UCSD-AML1 (cell line): ENCODE data around the gene METRNL.
"Not testable (repeated sequence)": the region's sequence is repeated elsewhere in the genome, so short reads cannot be mapped to it uniquely, and the experiment has no call there.

Experiments
- DNase-seq: peaks from one replicate; lab custom pipeline; 2025; ENCODE audit not compliant: unreplicated experiment; lab: John Stamatoyannopoulos, UW

METRNL gene

GRCh38 chr17:83065660-83066542 lies 13.5 kb upstream of the METRNL start:
- DNase-seq = no peak

- DNase-seq = not testable (repeated sequence)
Observed at GRCh38 chr17:83066543-83066890, 12.9 kb upstream of the METRNL start.

- no peak for DNase-seq
Observed at GRCh38 chr17:83067071-83067717, 12.2 kb upstream of the METRNL start.

DNA sequence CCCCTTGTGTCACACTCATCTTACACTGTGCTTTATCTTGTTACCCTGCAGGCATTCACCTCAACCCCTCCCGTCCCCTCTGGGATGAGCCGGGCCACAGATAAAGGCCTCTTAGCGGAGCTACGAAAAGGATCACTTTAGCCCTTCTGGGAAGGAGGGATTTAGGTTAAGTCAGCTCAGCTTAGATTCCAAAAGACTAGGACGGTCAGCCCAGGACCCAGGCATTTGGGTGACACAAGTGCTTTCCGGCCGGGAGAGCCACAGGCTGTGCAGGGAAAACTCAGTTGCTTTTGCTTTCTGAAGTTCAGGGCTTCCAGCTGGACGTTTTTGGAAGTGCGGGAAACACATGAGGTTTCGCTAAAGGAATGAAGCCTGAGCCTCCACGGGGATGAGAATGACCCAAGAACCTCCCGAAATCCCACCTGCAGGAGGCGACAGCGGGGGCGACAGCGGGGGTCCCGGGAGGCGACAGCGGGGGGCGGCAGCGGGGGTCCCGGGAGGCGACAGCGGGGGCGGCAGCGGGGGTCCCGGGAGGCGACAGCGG lies 11.6 kb upstream of the METRNL start:
- DNase-seq = no peak

DNA sequence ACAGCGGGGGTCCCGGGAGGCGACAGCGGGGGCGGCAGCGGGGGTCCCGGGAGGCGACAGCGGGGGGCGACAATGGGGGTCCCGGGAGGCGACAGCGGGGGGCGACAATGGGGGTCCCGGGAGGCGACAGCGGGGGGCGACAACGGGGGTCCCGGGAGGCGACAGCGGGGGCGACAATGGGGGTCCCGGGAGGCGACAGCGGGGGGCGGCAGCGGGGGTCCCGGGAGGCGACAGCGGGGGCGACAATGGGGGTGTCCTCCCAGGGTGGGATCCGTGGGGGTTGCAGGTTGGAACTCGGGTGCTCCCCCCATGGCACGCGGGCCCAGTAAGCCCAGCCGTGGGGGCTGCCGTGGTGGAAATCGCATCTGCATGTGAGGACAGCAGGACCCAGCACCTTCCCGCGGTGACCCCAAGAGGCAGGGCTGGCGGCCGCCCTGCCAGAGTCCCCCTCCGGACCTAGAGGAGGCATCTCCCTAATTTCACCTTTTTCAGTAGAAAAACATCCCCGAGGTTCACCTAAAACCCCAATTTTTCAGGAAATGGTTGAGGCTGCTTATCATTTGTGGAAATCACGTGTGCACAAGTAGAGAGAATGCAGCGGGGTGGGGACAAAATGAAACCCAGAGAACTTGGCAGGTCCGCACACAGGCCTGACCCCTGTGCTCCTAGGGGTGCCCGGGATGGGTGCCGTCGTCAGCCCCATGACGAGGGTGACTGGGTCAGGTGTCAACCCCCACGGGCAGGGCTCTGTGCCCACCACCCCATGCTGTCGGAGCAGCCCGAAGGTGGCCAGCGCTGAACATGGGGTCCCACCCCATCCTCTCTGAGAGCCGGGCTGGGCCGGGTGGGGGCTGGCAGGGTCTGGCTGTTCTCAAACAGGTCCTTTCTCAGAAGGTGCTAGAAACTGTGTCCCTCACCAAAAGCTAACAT lies 10.5 kb upstream of the METRNL start:
- DNase-seq = no peak

GRCh38 chr17:83069571-83069906 lies 9.9 kb upstream of the METRNL start:
- DNase-seq = no peak

DNA sequence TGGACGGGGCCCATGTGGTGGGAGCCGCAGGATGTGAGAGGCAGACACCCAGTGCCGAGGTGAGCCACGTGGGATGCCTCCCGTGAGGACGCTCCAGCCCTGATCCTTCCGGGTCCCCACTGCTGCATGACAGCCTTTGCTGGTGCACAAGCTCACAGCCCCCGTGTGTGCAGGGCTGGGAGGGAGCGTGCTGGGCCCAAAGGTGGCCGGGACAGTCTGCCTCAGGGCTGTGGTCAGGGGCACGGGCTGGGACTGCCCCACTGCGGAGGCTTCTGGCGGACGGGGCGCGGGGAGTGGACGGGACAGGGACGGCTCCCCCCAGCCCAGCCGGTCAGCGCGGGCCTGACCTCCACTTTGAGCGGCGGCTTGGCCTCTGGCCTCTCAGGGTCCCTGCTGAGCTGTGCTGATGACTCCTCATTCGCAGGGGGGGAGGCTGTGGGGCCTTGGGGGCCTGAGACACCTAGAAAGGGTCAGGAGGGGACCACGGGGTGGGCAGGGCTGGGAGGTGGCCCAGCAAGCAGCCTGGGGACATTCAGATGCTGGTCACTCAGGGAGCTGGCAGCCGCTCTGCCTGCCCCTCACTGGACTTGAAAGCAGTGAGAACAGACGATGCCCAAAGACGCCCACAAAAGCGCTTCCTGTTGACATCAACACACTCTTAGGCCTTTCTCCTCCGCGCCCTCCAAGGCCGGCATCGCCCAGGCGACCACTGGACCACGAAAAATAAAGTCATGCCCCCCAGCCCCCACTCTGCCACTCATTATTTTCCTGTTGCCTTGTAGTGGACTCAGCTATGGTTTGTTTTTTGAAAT lies 9.3 kb upstream of the METRNL start:
- DNase-seq = no peak

GRCh38 chr17:83070800-83071341 lies 8.5 kb upstream of the METRNL start:
- no peak for DNase-seq

DNA sequence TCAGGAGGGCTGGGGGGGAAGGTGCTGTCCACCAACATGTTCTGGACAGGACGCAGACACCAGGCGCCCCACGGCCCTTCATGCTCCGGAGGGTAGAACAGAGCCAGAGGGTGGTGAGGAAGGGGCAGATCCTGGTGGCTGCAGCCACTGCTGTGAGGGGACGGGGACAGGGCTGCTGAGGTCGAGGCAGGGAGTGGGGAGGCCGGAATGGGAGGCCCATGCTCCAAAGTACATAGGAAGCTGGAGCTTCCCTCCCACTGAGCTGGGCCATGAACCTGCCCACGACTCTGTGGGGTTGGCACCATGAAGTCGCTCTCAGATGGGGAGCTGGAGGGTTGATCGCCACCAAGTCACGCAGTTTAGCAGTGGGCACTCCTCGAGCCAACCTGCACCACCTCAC lies 8.0 kb upstream of the METRNL start:
- no peak for DNase-seq

GRCh38 chr17:83071966-83072562 lies 7.3 kb upstream of the METRNL start:
- no peak for DNase-seq

DNA sequence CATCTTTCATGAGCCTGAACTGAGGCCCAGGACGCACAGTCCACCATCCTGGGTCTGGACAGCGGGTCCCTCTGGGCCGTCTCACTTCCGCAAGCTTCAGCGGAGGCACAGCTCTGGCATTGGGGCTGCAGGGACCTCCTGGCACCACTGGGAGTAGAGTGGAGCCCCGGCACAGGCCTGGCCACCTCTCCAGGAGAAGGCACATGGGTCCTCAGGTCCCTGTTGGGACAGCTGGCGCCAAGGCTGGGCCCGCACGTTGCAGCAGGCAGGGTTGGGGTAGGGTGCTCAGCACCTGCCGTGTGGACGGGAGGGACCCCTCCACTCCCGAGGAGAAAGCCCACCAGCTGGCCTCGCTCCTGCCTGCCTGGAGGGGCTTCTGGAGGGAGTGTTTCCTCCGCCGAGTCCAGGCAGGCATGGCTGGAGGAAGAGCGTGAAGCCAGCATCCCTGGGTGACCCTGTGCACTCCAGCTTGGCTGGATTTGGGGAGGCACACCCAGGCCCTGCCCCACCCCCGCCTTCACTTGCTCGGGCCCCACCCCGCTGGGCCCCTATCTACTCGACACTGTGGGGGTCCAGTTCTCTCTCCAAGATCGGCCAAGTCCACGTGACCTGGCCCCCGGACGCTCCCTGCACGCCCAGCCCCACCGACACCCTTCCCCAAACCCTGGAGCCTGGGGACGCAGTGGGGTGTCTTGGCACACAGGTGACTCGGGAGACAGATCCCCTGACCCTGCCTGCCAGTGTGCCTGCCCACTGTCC lies 6.6 kb upstream of the METRNL start:
- DNase-seq = no peak

GRCh38 chr17:83073389-83074063 lies 5.9 kb upstream of the METRNL start:
- DNase-seq = no peak

- DNase-seq = no peak
Observed at GRCh38 chr17:83074486-83075223, 4.8 kb upstream of the METRNL start.

DNA sequence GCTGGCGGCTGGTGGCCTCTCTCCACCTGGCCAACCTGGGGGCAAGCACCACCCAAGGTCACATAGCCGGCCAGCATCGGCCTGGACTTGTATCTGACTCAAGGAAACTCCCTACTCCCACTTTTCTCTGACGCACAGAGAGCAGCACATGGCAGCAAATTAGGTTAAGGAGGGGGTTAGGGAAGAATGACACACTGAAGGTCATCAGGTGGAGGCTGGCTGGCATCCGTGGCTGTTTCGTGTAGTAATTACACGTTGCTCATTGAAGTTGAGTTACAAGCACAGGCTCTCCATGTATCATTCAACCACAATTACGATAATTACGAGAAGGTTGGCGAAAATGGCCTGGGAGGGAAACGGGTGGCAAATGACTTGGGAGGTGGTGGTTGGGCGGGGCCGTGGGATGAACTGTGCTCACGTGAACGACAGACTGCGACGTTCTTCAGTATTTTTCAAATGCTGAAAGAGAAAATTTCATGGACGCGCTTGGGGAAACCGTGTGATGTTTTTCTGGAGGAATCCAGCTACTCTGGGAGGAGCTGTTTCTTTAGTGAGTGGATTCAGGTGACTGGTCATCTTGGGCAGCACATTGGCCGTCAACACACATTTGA lies 4.0 kb upstream of the METRNL start:
- DNase-seq = no peak

DNA sequence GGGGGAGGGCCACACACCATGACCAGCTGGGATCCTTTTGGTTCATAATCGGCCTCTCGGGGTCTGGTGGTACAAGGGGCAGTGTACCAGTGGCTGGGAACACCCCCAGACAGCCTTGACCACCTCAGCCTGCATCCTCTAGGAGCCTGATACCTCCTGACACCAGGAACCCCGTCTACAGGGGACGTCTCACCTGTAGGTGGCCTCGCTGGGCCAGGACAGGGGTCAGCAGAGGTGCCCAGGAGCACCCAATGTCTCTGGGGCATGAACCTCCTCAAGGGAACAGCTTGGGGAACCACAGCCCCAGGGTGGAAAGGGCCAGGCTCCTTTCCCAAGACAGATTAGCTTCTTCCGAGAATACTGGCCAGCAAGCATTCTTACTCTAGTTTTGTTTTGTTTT lies 2.5 kb upstream of the METRNL start:
- peak; percentile 31 for DNase-seq

GRCh38 chr17:83077411-83077810 lies 2.0 kb upstream of the METRNL start:
- no peak for DNase-seq

DNA sequence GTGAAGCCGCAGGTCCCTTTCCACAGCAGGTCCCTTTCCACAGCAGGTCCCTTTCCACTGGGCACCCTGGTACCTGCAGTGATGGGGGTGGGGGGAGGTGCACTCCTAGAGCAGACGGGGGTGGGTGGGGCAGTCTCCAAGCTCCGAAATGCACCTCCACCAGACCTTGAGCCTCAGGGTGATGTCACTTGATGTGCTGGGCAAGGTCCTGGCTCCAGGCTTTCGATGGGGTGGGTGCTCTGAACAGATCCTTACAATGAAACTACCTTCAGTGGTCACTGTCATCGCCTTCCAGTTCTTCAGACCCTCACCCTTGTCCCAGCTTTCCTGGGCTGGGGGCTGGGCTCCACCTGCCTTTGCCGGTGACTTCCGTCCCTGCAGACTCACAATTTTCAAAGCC lies 1.5 kb upstream of the METRNL start:
- no peak for DNase-seq
